ENCODE data around the gene SPI1.

DNA sequence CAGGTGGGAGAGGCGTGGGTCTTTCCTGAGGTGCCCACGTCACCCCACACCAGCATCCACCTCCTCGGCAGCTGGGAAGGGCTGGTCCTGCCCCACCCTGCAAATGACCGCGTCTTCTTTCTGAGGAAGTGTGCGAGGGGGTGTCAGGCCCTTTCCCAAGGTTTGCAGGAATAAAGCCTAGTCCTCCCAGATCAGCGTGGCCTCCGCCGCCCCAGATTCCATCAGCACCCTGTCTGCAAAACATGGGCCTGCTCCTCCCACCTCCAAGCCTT, 15.6 kb upstream of the SPI1 start:
- TF ChIP-seq CTCF (IDR thresholded peaks at IDR 0.05) (no peak), EZH2 (IDR thresholded peaks at IDR 0.05; ENCODE audit: borderline replicate concordance, insufficient read depth, low read depth, low read length, poor library complexity, severe bottlenecking) (no peak)

Data from B cell (primary cell).